ENCODE measurements around the gene FGF14. TPM values are rescaled to one million over a fixed set of nuclear protein-coding genes. Genes with fewer than 3 reads are reported as not detected.

Gene FGF14
- total and polyA plus RNA-seq, 2 donors (not counting 3 experiments of a cell fraction or from before 2014, with no cell fraction given) = not detected

GRCh38 chr13:101892296-101892695, 509.6 kb downstream of the FGF14 start:
- intact Hi-C loops (cut with micrococcal nuclease) = no loop called here
- DNase-seq (ENCODE audit: low read depth, low spot score) (no peak), FAIRE-seq (no peak)
- H3K9me3 ChIP-seq (replicated peaks; ENCODE audit: control insufficient read depth, insufficient read depth, low read length) = no peaks in the 10 kb centered on the region
- H4K20me1 ChIP-seq (replicated peaks; ENCODE audit: control insufficient read depth, extremely low read depth, insufficient read depth, low read length) = no peaks in the 10 kb centered on the region
- BruUV-seq (replicated peaks) = no TSS peak
- H3K27me3 ChIP-seq (ENCODE audit: control insufficient read depth in 2 of 2, insufficient read depth in 2 of 2, low read length in 2 of 2) = no peaks in the 10 kb centered on the region
- no peak overlapping the region for H3K27ac ChIP-seq (ENCODE audit: insufficient read depth, low read depth, low read length)
- H3K4me1 ChIP-seq (ENCODE audit: control insufficient read depth, extremely low read depth, insufficient read depth, low read length) = no peaks in the 10 kb centered on the region
- H3K9me1 ChIP-seq (replicated peaks; ENCODE audit: control insufficient read depth, extremely low read depth, insufficient read depth, low read length) = no peaks in the 10 kb centered on the region
- dilution Hi-C loops (cut with MboI; ENCODE audit: extremely low pct_ligation_motif_present, low sequenced_read_pairs) = no loop called here
- H3K4me3 ChIP-seq (replicated peaks in 1 of 3; ENCODE audit: insufficient read depth in 1 of 3, low read depth in 1 of 3, low read length in 3 of 3) = no peak overlapping the region
- CTCF ChIA-PET = no interaction called here
- TF ChIP-seq POLR2AphosphoS5 (IDR thresholded peaks at IDR 0.05; ENCODE audit: insufficient read depth, low read depth, low read length) (no peak), JUN (IDR thresholded peaks at IDR 0.05; ENCODE audit: borderline replicate concordance, insufficient read depth, insufficient read length, low read depth) (no peak), CTCF (IDR thresholded peaks at IDR 0.05; ENCODE audit: extremely low read depth in 1 of 2, insufficient read depth in 1 of 2, low read depth in 1 of 2, low read length in 2 of 2) (no peak), FOS (IDR thresholded peaks at IDR 0.05; ENCODE audit: borderline replicate concordance, insufficient read depth, low read length) (no peak), EZH2 (IDR thresholded peaks at IDR 0.05; ENCODE audit: borderline replicate concordance, low read depth, low read length, severe bottlenecking) (no peak), MYC (IDR thresholded peaks at IDR 0.05; ENCODE audit: low read depth, low read length) (no peak), POLR2A (IDR thresholded peaks at IDR 0.05; ENCODE audit: low read depth, low read length) (no peak), GATA2 (IDR thresholded peaks at IDR 0.05; ENCODE audit: insufficient read depth, insufficient read length, low read depth, low read length) (no peak), MAX (IDR thresholded peaks at IDR 0.05; ENCODE audit: insufficient read depth, insufficient read length) (no peak)
- POLR2A ChIA-PET = no interaction called here
- no peaks in the 10 kb centered on the region for H3K36me3 ChIP-seq (ENCODE audit: control insufficient read depth in 2 of 2, extremely low read depth in 1 of 2, insufficient read depth in 2 of 2, low read length in 2 of 2)
- H3K9ac ChIP-seq (replicated peaks; ENCODE audit: extremely low read depth, insufficient read depth, low read length) = no peak overlapping the region
- no peak overlapping the region for H2AFZ ChIP-seq (ENCODE audit: low read depth, low read length)
- H3K4me2 ChIP-seq (ENCODE audit: insufficient read depth, low read length) = no peak overlapping the region
- H3K79me2 ChIP-seq (ENCODE audit: control insufficient read depth, insufficient read depth, low read length) = no peaks in the 10 kb centered on the region
